ENCODE measurements around the gene EIF4E1B.

GRCh38 chr5:176692326-176692725 lies 61.9 kb downstream of the EIF4E1B start:
- TF ChIP-seq CTCF (IDR thresholded peaks at IDR 0.05; ENCODE audit: low read depth, low read length) = no peak
- TF ChIP-seq MAX (IDR thresholded peaks at IDR 0.05; ENCODE audit: low read depth, low read length) = no peak

Data from NB4 (cell line).